ENCODE data around the gene TRAM2.

The TRAM2 gene

DNA sequence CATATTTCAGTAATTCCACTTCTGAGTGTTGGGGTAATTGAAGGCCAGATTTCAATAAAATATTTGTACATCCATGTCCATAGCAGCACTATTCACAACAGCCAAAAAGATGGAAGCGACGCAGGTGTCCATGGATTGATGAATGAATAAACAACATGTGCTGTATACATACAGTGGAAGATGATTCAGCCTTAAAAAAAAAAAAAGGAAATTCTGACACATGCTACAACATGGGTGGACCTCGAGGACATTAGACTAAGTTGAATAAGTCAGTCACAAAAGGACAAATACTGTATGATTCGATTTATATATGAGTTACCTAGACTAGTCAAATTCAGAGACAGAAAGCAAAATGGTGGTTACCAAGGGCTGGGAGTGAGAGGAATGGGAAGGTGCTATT, 57.2 kb downstream of the TRAM2 start:
- Histone ChIP-seq H3F3A (ENCODE audit: low read depth) (no peaks in the 10 kb centered on the region), H3K9me3 (ENCODE audit: insufficient read depth, low read depth, low read length) (no peaks in the 10 kb centered on the region), H4K20me1 (ENCODE audit: insufficient read depth, low read length, poor library complexity, severe bottlenecking) (peaks cover 9% of the 10 kb centered on the region), H3K9me2 (replicated peaks; ENCODE audit: low read depth, low read length) (no peaks in the 10 kb centered on the region), H3K36me3 (ENCODE audit: insufficient read depth, low read length) (peaks cover 54% of the 10 kb centered on the region), H3K27me3 (ENCODE audit: insufficient read depth, low read length, poor library complexity, severe bottlenecking) (no peaks in the 10 kb centered on the region), H3K4me1 (ENCODE audit: insufficient read depth, low read length, poor library complexity, severe bottlenecking) (peaks cover 22% of the 10 kb centered on the region), H2AFZ (ENCODE audit: low read length) (no peak overlapping the region), H3K9ac (ENCODE audit: low read depth, low read length, poor library complexity, severe bottlenecking) (no peak overlapping the region), H3K4me3 (ENCODE audit: low read length, poor library complexity, severe bottlenecking) (no peak overlapping the region), H3K4me2 (ENCODE audit: low read depth, low read length, poor library complexity, severe bottlenecking) (no peak overlapping the region), H3K79me2 (ENCODE audit: insufficient read depth, low read length) (peaks cover 82% of the 10 kb centered on the region)
- no peak for TF ChIP-seq EZH2phosphoT487 (IDR thresholded peaks at IDR 0.05; ENCODE audit: borderline replicate concordance)
- TF ChIP-seq, protein P1, sequence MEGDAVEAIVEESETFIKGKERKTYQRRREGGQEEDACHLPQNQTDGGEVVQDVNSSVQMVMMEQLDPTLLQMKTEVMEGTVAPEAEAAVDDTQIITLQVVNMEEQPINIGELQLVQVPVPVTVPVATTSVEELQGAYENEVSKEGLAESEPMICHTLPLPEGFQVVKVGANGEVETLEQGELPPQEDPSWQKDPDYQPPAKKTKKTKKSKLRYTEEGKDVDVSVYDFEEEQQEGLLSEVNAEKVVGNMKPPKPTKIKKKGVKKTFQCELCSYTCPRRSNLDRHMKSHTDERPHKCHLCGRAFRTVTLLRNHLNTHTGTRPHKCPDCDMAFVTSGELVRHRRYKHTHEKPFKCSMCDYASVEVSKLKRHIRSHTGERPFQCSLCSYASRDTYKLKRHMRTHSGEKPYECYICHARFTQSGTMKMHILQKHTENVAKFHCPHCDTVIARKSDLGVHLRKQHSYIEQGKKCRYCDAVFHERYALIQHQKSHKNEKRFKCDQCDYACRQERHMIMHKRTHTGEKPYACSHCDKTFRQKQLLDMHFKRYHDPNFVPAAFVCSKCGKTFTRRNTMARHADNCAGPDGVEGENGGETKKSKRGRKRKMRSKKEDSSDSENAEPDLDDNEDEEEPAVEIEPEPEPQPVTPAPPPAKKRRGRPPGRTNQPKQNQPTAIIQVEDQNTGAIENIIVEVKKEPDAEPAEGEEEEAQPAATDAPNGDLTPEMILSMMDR (conservative IDR thresholded peaks at IDR 0.05; ENCODE audit: low read length), result no peak

DNA sequence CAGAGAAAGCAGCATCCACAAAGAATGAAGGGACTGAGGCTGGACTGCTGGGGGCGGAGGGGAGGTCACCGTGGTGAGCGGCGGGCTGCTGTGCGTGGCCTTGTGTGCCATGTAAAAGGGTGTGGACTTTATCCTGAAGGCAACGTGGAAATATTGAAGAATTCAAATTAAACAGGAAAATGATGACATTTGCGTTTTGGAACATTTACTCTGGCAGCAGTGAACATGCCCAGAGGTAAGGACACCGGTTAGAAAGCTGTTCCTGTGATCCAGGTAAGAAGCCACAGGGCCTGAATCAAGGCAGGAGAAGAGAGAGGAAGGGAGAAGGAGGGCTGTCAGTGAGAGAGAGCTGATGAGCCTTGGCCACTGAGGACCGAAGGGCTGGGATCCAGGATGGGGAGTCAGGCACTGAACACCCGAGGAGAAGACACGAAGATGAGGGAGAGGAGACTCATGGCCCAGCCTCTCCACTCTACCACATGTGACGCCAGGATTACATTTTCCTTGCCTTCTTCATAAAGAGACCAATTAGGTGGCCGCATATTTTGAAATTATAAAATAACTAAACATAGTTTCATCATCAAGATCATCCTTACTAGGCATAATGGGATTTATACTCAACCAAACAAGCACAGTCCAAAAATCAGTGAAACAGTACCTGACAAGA, 58.4 kb downstream of the TRAM2 start:
- Histone ChIP-seq H3F3A (ENCODE audit: low read depth) (no peaks in the 10 kb centered on the region), H3K4me3 (ENCODE audit: low read length, poor library complexity, severe bottlenecking) (no peak overlapping the region), H3K27me3 (ENCODE audit: insufficient read depth, low read length, poor library complexity, severe bottlenecking) (no peaks in the 10 kb centered on the region), H3K4me2 (ENCODE audit: low read depth, low read length, poor library complexity, severe bottlenecking) (peak overlapping the region; percentile 19), H3K9me2 (replicated peaks; ENCODE audit: low read depth, low read length) (no peaks in the 10 kb centered on the region), H3K9me3 (ENCODE audit: insufficient read depth, low read depth, low read length) (no peaks in the 10 kb centered on the region), H3K79me2 (ENCODE audit: insufficient read depth, low read length) (peaks cover 73% of the 10 kb centered on the region), H3K36me3 (ENCODE audit: insufficient read depth, low read length) (peaks cover 66% of the 10 kb centered on the region), H2AFZ (ENCODE audit: low read length) (no peak overlapping the region), H3K4me1 (ENCODE audit: insufficient read depth, low read length, poor library complexity, severe bottlenecking) (peaks cover 22% of the 10 kb centered on the region), H4K20me1 (ENCODE audit: insufficient read depth, low read length, poor library complexity, severe bottlenecking) (peaks cover 9% of the 10 kb centered on the region), H3K9ac (ENCODE audit: low read depth, low read length, poor library complexity, severe bottlenecking) (peak overlapping the region; percentile 13)
- TF ChIP-seq EZH2phosphoT487 (IDR thresholded peaks at IDR 0.05; ENCODE audit: borderline replicate concordance), result no peak
- TF ChIP-seq, protein P1 (conservative IDR thresholded peaks at IDR 0.05; ENCODE audit: low read length), result no peak

DNA sequence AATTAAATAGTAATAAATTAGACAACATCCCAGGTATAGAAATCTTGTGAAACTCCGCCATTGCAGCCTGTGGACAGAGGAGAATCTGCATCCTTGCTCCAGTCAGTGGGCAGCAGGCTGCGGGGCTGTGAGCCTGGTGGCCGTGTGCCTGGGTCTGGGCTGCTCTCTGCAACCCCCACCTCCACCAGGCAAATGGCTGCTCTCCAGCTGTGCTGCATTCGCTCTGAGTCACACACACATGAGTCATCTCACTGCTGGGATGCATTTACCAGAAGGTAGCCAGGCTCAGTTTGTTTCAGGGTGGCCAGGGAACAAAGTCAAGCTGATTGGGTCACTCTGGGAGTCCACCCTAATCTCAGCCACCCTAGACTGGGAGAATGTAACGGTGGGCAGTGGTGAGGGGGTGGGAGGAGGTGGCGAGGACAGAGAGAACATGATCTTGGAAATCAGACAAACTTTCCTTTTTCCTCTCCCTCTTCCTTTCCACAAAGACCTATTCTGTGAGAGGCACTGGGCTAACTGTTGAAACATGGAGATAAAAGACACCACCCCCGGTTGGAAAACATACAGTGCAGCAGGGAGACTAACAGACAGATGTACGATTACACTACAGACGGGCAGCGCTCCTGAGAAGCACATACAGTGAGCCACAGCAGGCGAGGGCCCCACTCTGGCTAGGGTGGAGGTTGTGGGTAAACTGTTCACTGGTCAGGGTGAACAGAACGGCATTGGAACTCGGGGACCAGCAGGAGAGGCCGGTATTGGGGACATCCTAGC, 59.2 kb downstream of the TRAM2 start:
- H3K9me3 ChIP-seq (ENCODE audit: insufficient read depth, low read depth, low read length), result no peaks in the 10 kb centered on the region
- no peak for TF ChIP-seq EZH2phosphoT487 (IDR thresholded peaks at IDR 0.05; ENCODE audit: borderline replicate concordance)
- TF ChIP-seq, protein P1 (conservative IDR thresholded peaks at IDR 0.05; ENCODE audit: low read length), result no peak
- H3K36me3 ChIP-seq (ENCODE audit: insufficient read depth, low read length), result peaks cover 73% of the 10 kb centered on the region
- H3K27me3 ChIP-seq (ENCODE audit: insufficient read depth, low read length, poor library complexity, severe bottlenecking), result no peaks in the 10 kb centered on the region
- no peaks in the 10 kb centered on the region for H3K9me2 ChIP-seq (replicated peaks; ENCODE audit: low read depth, low read length)
- H3K4me2 ChIP-seq (ENCODE audit: low read depth, low read length, poor library complexity, severe bottlenecking), result peak overlapping the region; percentile 19
- H3K79me2 ChIP-seq (ENCODE audit: insufficient read depth, low read length), result peaks cover 66% of the 10 kb centered on the region
- H2AFZ ChIP-seq (ENCODE audit: low read length), result no peak overlapping the region
- peaks cover 21% of the 10 kb centered on the region for H3K4me1 ChIP-seq (ENCODE audit: insufficient read depth, low read length, poor library complexity, severe bottlenecking)
- H4K20me1 ChIP-seq (ENCODE audit: insufficient read depth, low read length, poor library complexity, severe bottlenecking), result peaks cover 9% of the 10 kb centered on the region
- no peak overlapping the region for H3K4me3 ChIP-seq (ENCODE audit: low read length, poor library complexity, severe bottlenecking)
- H3K9ac ChIP-seq (ENCODE audit: low read depth, low read length, poor library complexity, severe bottlenecking), result peak overlapping the region; percentile 13
- H3F3A ChIP-seq (ENCODE audit: low read depth), result no peaks in the 10 kb centered on the region
